ENCODE results near the gene SRPX2.

SRPX2 gene

GRCh38 chrX:100650841-100651240, 6.8 kb downstream of the SRPX2 start:
- no peak for DNase-seq

GRCh38 chrX:100652266-100652665, 8.3 kb downstream of the SRPX2 start:
- no peak for DNase-seq

GRCh38 chrX:100654261-100654660, 10.3 kb downstream of the SRPX2 start:
- peak in 2 of 3 experiments; percentile 8 to 27 for DNase-seq

GRCh38 chrX:100658941-100659381, 15.0 kb downstream of the SRPX2 start:
- DNase-seq, result no peak

GRCh38 chrX:100659431-100660137, 15.6 kb downstream of the SRPX2 start:
- DNase-seq, result no peak

GRCh38 chrX:100662170-100662569, 18.2 kb downstream of the SRPX2 start:
- no peak for DNase-seq

- DNase-seq, result peak in 1 of 3 experiments; percentile 11
Measured at GRCh38 chrX:100662796-100663195, 18.8 kb downstream of the SRPX2 start.

GRCh38 chrX:100663642-100664041, 19.6 kb downstream of the SRPX2 start:
- peak in 1 of 3 experiments; percentile 36 for DNase-seq

- no peak for DNase-seq
Measured at GRCh38 chrX:100672966-100673365, 29.0 kb downstream of the SRPX2 start.

- DNase-seq, result no peak
Measured at GRCh38 chrX:100673397-100673953, 29.5 kb downstream of the SRPX2 start.

- DNase-seq, result no peak
Measured at GRCh38 chrX:100674705-100675104, 30.7 kb downstream of the SRPX2 start.

GRCh38 chrX:100677611-100678181, 33.7 kb downstream of the SRPX2 start:
- no peak for DNase-seq

- DNase-seq, result no peak
Measured at GRCh38 chrX:100680756-100681155, 36.8 kb downstream of the SRPX2 start.

GRCh38 chrX:100681599-100681998, 37.6 kb downstream of the SRPX2 start:
- no peak for DNase-seq

- no peak for DNase-seq
Measured at GRCh38 chrX:100682939-100683338, 38.9 kb downstream of the SRPX2 start.

- peak; percentile 62 to 90 (median 69) for DNase-seq
Measured at GRCh38 chrX:100685284-100685996, 41.4 kb downstream of the SRPX2 start.

GRCh38 chrX:100685997-100686305, 42.0 kb downstream of the SRPX2 start:
- DNase-seq, result no peak

- DNase-seq, result no peak
Measured at GRCh38 chrX:100687128-100687527, 43.1 kb downstream of the SRPX2 start.

- no peak for DNase-seq
Measured at GRCh38 chrX:100687546-100687945, 43.5 kb downstream of the SRPX2 start.

- peak in 2 of 3 experiments; percentile 40 to 62 for DNase-seq
Measured at GRCh38 chrX:100695302-100695701, 51.3 kb downstream of the SRPX2 start.

- DNase-seq, result no peak
Measured at GRCh38 chrX:100695991-100696390, 52.0 kb downstream of the SRPX2 start.

GRCh38 chrX:100696699-100697351, 52.8 kb downstream of the SRPX2 start:
- DNase-seq, result no peak

GRCh38 chrX:100698551-100698950, 54.6 kb downstream of the SRPX2 start:
- no peak for DNase-seq

Measured in NCI-H1417 (cell line).